Gastroesophageal sphincter (tissue), 4 donors: ENCODE data around the gene DHRS12. TPM values are rescaled to one million over a fixed set of nuclear protein-coding genes. Genes with fewer than 3 reads are reported as not detected.

Experiments
- ATAC-seq: fragments of 150-250 bp; one replicate; pipeline ENCODE4 v1.9.1; 2016; ENCODE audit warnings: mild to moderate bottlenecking, moderate library complexity
- H3K27ac ChIP-seq, 4 donors: fragments of 200-600 bp; sonication (generic) in 3 of 4; 1 replicate in 3 of 4; 2 replicates in 1 of 4; pipeline ENCODE4 v1.5.1; 2016 to 2019
- H3K27me3 ChIP-seq: fragments of 200-600 bp; sonication (generic); one replicate; pipeline ENCODE4 v1.5.1; 2019
- H3K36me3 ChIP-seq, 2 donors: fragments of 200-600 bp; sonication (generic); one replicate each; pipeline ENCODE4 v1.5.1; 2019; ENCODE audit warnings: control low read depth in 1 of 2
- H3K4me1 ChIP-seq, 3 donors: fragments of 200-600 bp; sonication (generic); 1 replicate in 2 of 3; 2 replicates in 1 of 3; pipeline ENCODE4 v1.5.1; 2016 to 2019; ENCODE audit warnings: control low read depth in 2 of 3
- H3K4me3 ChIP-seq, 2 donors: fragments of 200-600 bp; sonication (generic); one replicate each; pipeline ENCODE4 v1.5.1; 2019; ENCODE audit warnings: mild to moderate bottlenecking in 1 of 2, moderate library complexity in 1 of 2
- H3K9me3 ChIP-seq, 3 donors: fragments of 200-600 bp; sonication (generic); one replicate each; pipeline ENCODE4 v1.5.1; 2017 to 2019; ENCODE audit warnings: control low read depth in 2 of 3
- EP300 ChIP-seq: sonication (generic); formaldehyde crosslinking; IDR thresholded peaks from one replicate; pipeline ENCODE4 v1.6.1; 2017; ENCODE audit warnings: antibody characterized with exemption, mild to moderate bottlenecking
- POLR2A ChIP-seq, 2 donors: fragments of 450-650 bp; IDR thresholded peaks; one replicate each; pipeline ENCODE4 v1.6.1; 2017; ENCODE audit warnings: antibody characterized with exemption in 2 of 2, mild to moderate bottlenecking in 2 of 2, moderate library complexity in 1 of 2
- POLR2AphosphoS5 ChIP-seq: sonication (generic); formaldehyde crosslinking; IDR thresholded peaks from one replicate; pipeline ENCODE4 v1.6.1; 2017; ENCODE audit warnings: antibody characterized with exemption
- WGBS, 2 donors: methylation state at CpG; one replicate each; pipeline ENCODE4 v1.1.5; 2018; ENCODE audit warnings: low coverage in 1 of 2; 5-methylcytosine and 5-hydroxymethylcytosine counted together
- total RNA-seq, 4 donors: library from RNA; depleted of rRNA; stranded (reverse); fragments of >200 nt; gene quantifications; one replicate each; pipeline ENCODE4 v1.1.0, GENCODE V29; 2016
- TF ChIP-seq, protein P1 (sequence below), 4 experiments: fragments of 200-600 bp in 2 of 4; fragments of 450-650 bp in 2 of 4; sonication (generic) in 1 of 4; IDR thresholded peaks; one replicate each; pipeline ENCODE4 v1.5.1; 2017 to 2019; ENCODE audit warnings: antibody characterized with exemption in 4 of 4, mild to moderate bottlenecking in 2 of 4, moderate library complexity in 2 of 4

The DHRS12 gene
- total RNA-seq, 4 donors from 2014 or later, result 9.2 to 23.3 (median 19.2) TPM

DNA sequence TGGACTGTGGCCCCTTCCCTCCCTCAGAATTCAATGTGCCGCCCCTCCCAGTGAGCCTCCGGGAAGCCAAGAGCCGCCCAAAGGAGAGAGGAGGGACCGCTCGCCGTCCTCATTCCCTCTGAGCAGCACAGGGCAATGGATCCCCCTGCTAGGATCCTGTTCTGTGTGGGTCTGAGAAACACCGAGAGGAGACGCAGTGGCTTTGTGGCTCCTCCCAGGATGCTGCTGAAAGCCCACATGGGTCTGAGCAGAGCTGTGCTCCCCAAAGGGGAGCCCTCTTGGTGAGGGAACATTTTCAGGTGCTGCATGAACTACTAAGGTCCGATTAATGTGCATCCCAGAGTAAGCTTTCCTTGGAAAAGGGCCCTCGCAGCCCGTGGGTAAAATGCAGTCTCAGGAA lies 30.4 kb downstream of the DHRS12 start:
- H3K9me3 ChIP-seq, result no peaks in the 10 kb centered on the region
- H3K27ac ChIP-seq, result no peak overlapping the region
- ATAC-seq, result no peak
- WGBS, 2 donors, result 89 to 97% methylated on average over 4 to 6 of the region's 11 CpGs
- no peaks in the 10 kb centered on the region for H3K27me3 ChIP-seq
- H3K4me3 ChIP-seq, result no peak overlapping the region
- H3K4me1 ChIP-seq, result peaks cover 0 to 27% (median 10%) of the 10 kb centered on the region in 3 donors
- TF ChIP-seq, protein P1, sequence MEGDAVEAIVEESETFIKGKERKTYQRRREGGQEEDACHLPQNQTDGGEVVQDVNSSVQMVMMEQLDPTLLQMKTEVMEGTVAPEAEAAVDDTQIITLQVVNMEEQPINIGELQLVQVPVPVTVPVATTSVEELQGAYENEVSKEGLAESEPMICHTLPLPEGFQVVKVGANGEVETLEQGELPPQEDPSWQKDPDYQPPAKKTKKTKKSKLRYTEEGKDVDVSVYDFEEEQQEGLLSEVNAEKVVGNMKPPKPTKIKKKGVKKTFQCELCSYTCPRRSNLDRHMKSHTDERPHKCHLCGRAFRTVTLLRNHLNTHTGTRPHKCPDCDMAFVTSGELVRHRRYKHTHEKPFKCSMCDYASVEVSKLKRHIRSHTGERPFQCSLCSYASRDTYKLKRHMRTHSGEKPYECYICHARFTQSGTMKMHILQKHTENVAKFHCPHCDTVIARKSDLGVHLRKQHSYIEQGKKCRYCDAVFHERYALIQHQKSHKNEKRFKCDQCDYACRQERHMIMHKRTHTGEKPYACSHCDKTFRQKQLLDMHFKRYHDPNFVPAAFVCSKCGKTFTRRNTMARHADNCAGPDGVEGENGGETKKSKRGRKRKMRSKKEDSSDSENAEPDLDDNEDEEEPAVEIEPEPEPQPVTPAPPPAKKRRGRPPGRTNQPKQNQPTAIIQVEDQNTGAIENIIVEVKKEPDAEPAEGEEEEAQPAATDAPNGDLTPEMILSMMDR (IDR thresholded peaks at IDR 0.05), result no peak
- TF ChIP-seq POLR2AphosphoS5 (no peak), POLR2A (IDR thresholded peaks at IDR 0.05) (no peak), EP300 (no peak)
- peaks cover 0 to 42% of the 10 kb centered on the region in 2 donors for H3K36me3 ChIP-seq

GRCh38 chr13:51772781-51773180 lies 31.2 kb downstream of the DHRS12 start:
- no peak overlapping the region for H3K4me3 ChIP-seq
- TF ChIP-seq EP300 (no peak), POLR2A (IDR thresholded peaks at IDR 0.05) (no peak), POLR2AphosphoS5 (no peak)
- TF ChIP-seq, protein P1 (IDR thresholded peaks at IDR 0.05), result no peak
- ATAC-seq, result no peak
- H3K27ac ChIP-seq, result no peak overlapping the region
- 95 to 100% methylated on average over 1 to 4 of the region's 6 CpGs for whole genome bisulfite sequencing, 2 donors
- peaks cover 0 to 30% (median 10%) of the 10 kb centered on the region in 3 donors for H3K4me1 ChIP-seq
- peaks cover 0 to 49% of the 10 kb centered on the region in 2 donors for H3K36me3 ChIP-seq
- no peaks in the 10 kb centered on the region for H3K27me3 ChIP-seq
- H3K9me3 ChIP-seq, result no peaks in the 10 kb centered on the region

DNA sequence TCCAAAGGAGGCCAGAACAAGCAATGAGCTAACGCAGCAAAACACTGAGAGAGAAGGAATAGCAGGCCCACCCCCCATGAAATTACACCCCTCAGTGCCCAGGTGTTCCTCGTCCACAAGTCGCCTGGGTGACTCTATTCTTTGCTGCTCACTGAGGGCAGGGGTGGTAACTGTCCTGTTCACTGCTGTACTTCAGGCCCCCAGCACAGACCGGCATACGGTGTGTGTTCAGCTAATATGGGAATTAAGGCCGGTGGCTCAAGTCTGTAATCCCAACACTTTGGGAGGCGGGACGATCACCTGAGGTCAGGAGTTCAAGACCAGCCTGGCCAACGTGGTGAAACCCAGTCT lies 31.9 kb downstream of the DHRS12 start:
- no peak overlapping the region for H3K4me3 ChIP-seq
- H3K4me1 ChIP-seq, result peaks cover 0 to 30% (median 10%) of the 10 kb centered on the region in 3 donors
- no peaks in the 10 kb centered on the region for H3K27me3 ChIP-seq
- no peaks in the 10 kb centered on the region for H3K9me3 ChIP-seq
- H3K36me3 ChIP-seq, result peaks cover 0 to 56% of the 10 kb centered on the region in 2 donors
- WGBS, 2 donors, result 65 to 87% methylated on average over 2 to 9 of the region's 9 CpGs
- peak overlapping the region in 1 of 4 donors; percentile 80 for H3K27ac ChIP-seq
- TF ChIP-seq EP300 (no peak), POLR2AphosphoS5 (no peak), POLR2A (IDR thresholded peaks at IDR 0.05) (no peak)
- TF ChIP-seq, protein P1 (IDR thresholded peaks at IDR 0.05), result no peak
- no peak for ATAC-seq

DNA sequence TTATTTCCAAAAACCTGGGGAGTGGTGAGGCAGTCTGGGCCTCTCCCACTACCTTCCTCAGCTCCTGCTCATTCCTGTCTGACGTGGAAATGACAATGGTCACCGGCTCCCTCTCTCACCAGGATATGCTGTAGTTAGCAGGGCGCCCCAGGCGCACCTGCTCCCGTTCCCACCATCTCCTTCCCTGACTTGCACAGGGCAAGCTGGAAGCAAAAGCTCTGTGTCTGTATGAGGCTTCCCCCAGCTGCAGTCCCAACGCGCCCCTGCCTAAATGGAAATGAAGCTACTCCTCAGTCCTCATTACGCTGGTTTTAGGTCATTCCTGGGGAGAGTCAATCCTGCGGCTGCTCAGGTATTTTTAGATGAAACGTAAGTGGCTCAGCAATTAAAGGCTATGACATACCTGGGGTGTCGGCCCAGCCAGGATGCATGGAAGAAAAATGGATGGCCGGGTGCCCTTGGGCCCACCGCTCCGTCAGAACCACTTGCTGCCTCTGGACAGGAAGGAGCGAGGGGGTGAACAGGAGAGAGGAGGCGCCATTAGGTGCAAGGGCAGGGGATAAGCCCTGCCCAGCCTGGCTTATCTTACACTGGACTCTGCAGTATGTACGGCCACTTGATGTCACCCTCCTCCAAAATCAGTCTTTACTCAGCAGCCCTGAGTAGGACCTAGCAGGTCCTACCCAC lies 32.4 kb downstream of the DHRS12 start:
- Histone ChIP-seq H3K36me3 (peaks cover 0 to 61% of the 10 kb centered on the region in 2 donors), H3K27ac (peak overlapping the region in 2 of 4 donors; percentile 80 to 81), H3K27me3 (no peaks in the 10 kb centered on the region), H3K9me3 (no peaks in the 10 kb centered on the region), H3K4me3 (no peak overlapping the region), H3K4me1 (peaks cover 0 to 30% (median 10%) of the 10 kb centered on the region in 3 donors)
- 97 to 100% methylated on average over 2 to 5 of the region's 17 CpGs for WGBS, 2 donors
- no peak for ATAC-seq
- TF ChIP-seq, protein P1 (IDR thresholded peaks at IDR 0.05), result no peak
- TF ChIP-seq EP300 (no peak), POLR2AphosphoS5 (no peak), POLR2A (IDR thresholded peaks at IDR 0.05) (no peak)
